Heart right ventricle (tissue), 16 donors: ENCODE data around the gene ATG10. TPM values are rescaled to one million over a fixed set of nuclear protein-coding genes. Genes with fewer than 3 reads are reported as not detected.
"Not testable (repeated sequence)": the region's sequence is repeated elsewhere in the genome, so short reads cannot be mapped to it uniquely, and the experiment has no call there.

Experiments used
- ATAC-seq, 8 donors: fragments of 200-7000 bp; cut with Tn5 transposase; one replicate each; pipeline ENCODE4 v1.9.1; 2020; ENCODE audit warnings: mild to moderate bottlenecking in 8 of 8, moderate library complexity in 8 of 8, moderate number of reproducible peaks in 1 of 8
- DNase-seq, 2 donors: peaks; one replicate each; pipeline ENCODE4 v3.0.0-alpha.2; 2020
- H3K27ac ChIP-seq, 10 donors: fragments of 200-600 bp; sonication (generic) in 2 of 10; one replicate each; pipeline versions ENCODE4 v1.5.0 to v1.8.0; 2020 to 2022; ENCODE audit warnings: mild to moderate bottlenecking in 3 of 10
- H3K27me3 ChIP-seq, 7 donors: fragments of 200-600 bp; one replicate each; pipeline ENCODE4 v1.8.0; 2021 to 2022; ENCODE audit warnings: mild to moderate bottlenecking in 2 of 7
- H3K36me3 ChIP-seq, 9 donors: fragments of 200-600 bp; sonication (generic) in 1 of 9; one replicate each; pipeline versions ENCODE4 v1.5.0 to v1.8.0; 2020 to 2022; ENCODE audit warnings: mild to moderate bottlenecking in 2 of 9
- H3K4me1 ChIP-seq, 9 donors: fragments of 200-600 bp; sonication (generic) in 1 of 9; one replicate each; pipeline versions ENCODE4 v1.5.0 to v1.8.0; 2020 to 2022; ENCODE audit warnings: mild to moderate bottlenecking in 4 of 9
- H3K4me3 ChIP-seq, 10 donors: fragments of 200-600 bp; sonication (generic) in 2 of 10; one replicate each; pipeline versions ENCODE4 v1.5.0 to v1.8.0; 2020 to 2022; ENCODE audit warnings: mild to moderate bottlenecking in 7 of 10, moderate library complexity in 2 of 10
- H3K9me3 ChIP-seq, 11 donors: fragments of 200-600 bp in 10 of 11; sonication (generic) in 2 of 11; one replicate each; pipeline versions ENCODE4 v1.5.0 to v1.8.0; 2013 to 2022; ENCODE audit warnings: mild to moderate bottlenecking in 2 of 11, control low read depth in 1 of 11, moderate library complexity in 1 of 11
- WGBS, 2 donors: extraction: QIAGEN DNeasy Blood & Tissue Kit; methylation state at CpG; one replicate each; pipeline ENCODE4 v1.1.7; 2013; ENCODE audit warnings: inconsistent platforms in 1 of 2; 5-methylcytosine and 5-hydroxymethylcytosine counted together
- intact Hi-C, 10 donors: fragments of 100-400 bp; cut with DNase I; formaldehyde crosslinking; loops; one replicate each; pipeline versions ENCODE4 v1.11.1 to v1.14.2; 2022
- polyA plus RNA-seq, 2 donors: library from polyadenylated mRNA; stranded (reverse); fragments of 200-250 nt; gene quantifications; one replicate each; pipeline ENCODE4 v1.2.3, GENCODE V29; 2013
- total RNA-seq, 10 donors: library from RNA; stranded (reverse); fragmentation: NEBNext Ultra II Directional in 3 of 10; extraction: Animal tissue kit (Norgen Biotek cat#: 25700) in 3 of 10; gene quantifications; one replicate each; pipeline versions ENCODE4 v1.2.1 to v1.2.4, GENCODE V29; 2021 to 2023
- TF ChIP-seq, protein P1 (sequence below), 9 donors: fragments of 200-600 bp; sonication (generic) in 2 of 9; IDR thresholded peaks; one replicate each; pipeline versions ENCODE4 v1.5.0 to v1.8.0; 2021 to 2022; ENCODE audit warnings: antibody characterized with exemption in 9 of 9, mild to moderate bottlenecking in 5 of 9, moderate library complexity in 1 of 9
- donor health status: Arrhythmogenic right ventricular cardiomyopathy.
- donor health status: ischemic (EF 13 %, LVEDD 7.1; RV severe dilation, severe dysfunction).
- donor health status: healthy with polysubstance abuse.
- donor health status: DM: no; HTN: yes; CAD: no.
- donor health status: DM: no; HTN: no; CAD: no.
- donor health status: ischemic (EF 25% LVEDD 6.9; RV normal size, moderate dysfunction).
- donor health status: ischemic (EF 25% LVEDD 5.7; RV mildly dilated, moderate dysfunction).
- donor health status: healthy.
- donor health status: DM: yes; HTN: yes; CAD: no.
- donor health status: Ischemic cardiomyopathy.
- donor health status: ischemic (EF 35%, LVEDD 5.7; RV mildly dilated, moderate dysfunction).
- donor health status: nonischemic (EF 11% LVEDD 7.7; RV severe dilation, severe dysfunction).
- donor health status: DM: yes; HTN: yes; CAD: no.
- donor health status: PGD.
- donor health status: ischemic (EF 29% LVEDD 5.4; RV normal size, mild dysfunction).
- donor health status: nonischemic (EF 23%, LVEDD 6.1; RV moderate dilation, normal function).

Gene ATG10
- total and polyA plus RNA-seq, 12 donors = 4.6 to 8.0 (median 6.3) TPM

DNA sequence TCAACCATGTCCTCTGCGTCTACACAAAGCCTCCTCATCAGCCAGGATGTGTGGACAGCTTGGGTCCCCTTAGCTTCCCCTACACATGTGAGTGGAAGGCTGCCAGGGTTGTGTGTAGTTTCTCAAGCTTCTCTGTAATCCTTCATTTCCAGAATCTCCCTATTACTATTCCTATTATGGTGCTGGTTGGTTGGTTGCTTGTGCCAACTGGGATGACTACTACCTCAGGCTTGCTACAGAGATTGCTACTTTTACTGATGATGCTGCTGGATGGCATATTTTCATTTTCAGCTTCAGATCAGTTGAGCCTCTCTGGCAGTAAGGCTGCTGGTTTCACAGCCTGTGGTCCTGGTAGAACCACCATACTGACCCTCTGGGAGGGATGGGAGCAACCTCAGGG, 39.9 kb downstream of the ATG10 start:
- TF ChIP-seq, protein P1, sequence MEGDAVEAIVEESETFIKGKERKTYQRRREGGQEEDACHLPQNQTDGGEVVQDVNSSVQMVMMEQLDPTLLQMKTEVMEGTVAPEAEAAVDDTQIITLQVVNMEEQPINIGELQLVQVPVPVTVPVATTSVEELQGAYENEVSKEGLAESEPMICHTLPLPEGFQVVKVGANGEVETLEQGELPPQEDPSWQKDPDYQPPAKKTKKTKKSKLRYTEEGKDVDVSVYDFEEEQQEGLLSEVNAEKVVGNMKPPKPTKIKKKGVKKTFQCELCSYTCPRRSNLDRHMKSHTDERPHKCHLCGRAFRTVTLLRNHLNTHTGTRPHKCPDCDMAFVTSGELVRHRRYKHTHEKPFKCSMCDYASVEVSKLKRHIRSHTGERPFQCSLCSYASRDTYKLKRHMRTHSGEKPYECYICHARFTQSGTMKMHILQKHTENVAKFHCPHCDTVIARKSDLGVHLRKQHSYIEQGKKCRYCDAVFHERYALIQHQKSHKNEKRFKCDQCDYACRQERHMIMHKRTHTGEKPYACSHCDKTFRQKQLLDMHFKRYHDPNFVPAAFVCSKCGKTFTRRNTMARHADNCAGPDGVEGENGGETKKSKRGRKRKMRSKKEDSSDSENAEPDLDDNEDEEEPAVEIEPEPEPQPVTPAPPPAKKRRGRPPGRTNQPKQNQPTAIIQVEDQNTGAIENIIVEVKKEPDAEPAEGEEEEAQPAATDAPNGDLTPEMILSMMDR (IDR thresholded peaks at IDR 0.05) = no peak
- no peak overlapping the region for H3K27ac ChIP-seq
- peaks cover 0 to 4% (median 0%) of the 10 kb centered on the region in 9 donors for H3K36me3 ChIP-seq
- no peaks in the 10 kb centered on the region for H3K4me1 ChIP-seq
- 75 to 87% methylated on average over 1 of the region's 1 CpG for WGBS, 2 donors
- ATAC-seq (no peak), DNase-seq (no peak)
- H3K27me3 ChIP-seq = no peaks in the 10 kb centered on the region
- H3K4me3 ChIP-seq = no peak overlapping the region
- peaks cover 0 to 23% (median 9%) of the 10 kb centered on the region in 11 donors for H3K9me3 ChIP-seq
- intact Hi-C loops = no loop called here

DNA sequence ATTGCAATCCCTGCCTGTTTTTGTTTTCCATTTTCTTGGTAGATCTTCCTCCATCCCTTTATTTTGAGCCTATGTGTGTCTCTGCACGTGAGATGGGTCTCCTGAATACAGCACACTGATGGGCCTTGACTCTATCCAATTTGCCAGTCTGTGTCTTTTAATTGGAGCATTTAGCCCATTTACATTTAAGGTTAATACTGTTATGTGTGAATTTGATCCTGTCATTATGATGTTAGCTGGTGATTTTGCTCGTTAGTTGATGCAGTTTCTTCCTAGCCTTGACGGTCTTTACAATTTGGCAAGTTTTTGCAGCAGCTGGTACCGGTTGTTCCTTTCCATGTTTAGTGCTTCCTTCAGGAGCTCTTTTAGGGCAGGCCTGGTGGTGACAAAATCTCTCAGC, 42.8 kb downstream of the ATG10 start:
- ATAC-seq, DNase-seq, H3K27ac ChIP-seq, H3K4me3 ChIP-seq, intact Hi-C loops, H3K36me3 ChIP-seq, H3K27me3 ChIP-seq: not testable (repeated sequence)
- Histone ChIP-seq H3K9me3 (peaks cover 0 to 23% (median 10%) of the 10 kb centered on the region in 11 donors), H3K4me1 (peaks cover 0 to 20% (median 6%) of the 10 kb centered on the region in 9 donors)
- 87 to 94% methylated on average over 4 of the region's 4 CpGs for WGBS, 2 donors

DNA sequence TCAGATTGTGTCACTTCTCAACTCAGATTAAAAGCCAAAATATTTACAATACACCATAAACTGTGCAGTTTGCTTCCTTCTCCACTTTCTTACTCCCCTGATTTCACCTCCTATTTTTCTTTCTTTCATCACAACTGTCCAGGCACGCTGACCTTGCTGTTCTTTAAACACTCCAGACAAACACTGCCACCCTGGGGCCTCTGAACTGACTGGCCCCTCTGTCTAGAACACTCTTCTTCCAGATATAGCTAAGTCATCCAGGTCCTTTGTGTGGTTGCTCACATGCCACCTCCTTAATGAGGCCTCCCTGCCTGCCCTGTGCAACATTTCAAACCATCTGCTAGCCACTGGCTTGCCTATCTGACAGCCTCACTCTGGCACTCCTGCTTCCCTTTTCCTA, 46.6 kb downstream of the ATG10 start:
- DNase-seq = peak in 1 of 2 donors; percentile 29
- Histone ChIP-seq H3K27ac (peak overlapping the region in 5 of 10 donors; percentile 22 to 52 (median 38)), H3K4me3 (no peak overlapping the region), H3K4me1 (peaks cover 0 to 25% (median 10%) of the 10 kb centered on the region in 9 donors), H3K9me3 (peaks cover 0 to 23% (median 10%) of the 10 kb centered on the region in 11 donors), H3K36me3 (no peaks in the 10 kb centered on the region), H3K27me3 (no peaks in the 10 kb centered on the region)
- WGBS, 2 donors = 48 to 65% methylated on average over 1 of the region's 1 CpG
- peak; percentile 72 to 94 (median 92) for ATAC-seq
- TF ChIP-seq, protein P1 (IDR thresholded peaks at IDR 0.05) = peak in 1 of 9 donors; percentile 25
- intact Hi-C loops = no loop called here

DNA sequence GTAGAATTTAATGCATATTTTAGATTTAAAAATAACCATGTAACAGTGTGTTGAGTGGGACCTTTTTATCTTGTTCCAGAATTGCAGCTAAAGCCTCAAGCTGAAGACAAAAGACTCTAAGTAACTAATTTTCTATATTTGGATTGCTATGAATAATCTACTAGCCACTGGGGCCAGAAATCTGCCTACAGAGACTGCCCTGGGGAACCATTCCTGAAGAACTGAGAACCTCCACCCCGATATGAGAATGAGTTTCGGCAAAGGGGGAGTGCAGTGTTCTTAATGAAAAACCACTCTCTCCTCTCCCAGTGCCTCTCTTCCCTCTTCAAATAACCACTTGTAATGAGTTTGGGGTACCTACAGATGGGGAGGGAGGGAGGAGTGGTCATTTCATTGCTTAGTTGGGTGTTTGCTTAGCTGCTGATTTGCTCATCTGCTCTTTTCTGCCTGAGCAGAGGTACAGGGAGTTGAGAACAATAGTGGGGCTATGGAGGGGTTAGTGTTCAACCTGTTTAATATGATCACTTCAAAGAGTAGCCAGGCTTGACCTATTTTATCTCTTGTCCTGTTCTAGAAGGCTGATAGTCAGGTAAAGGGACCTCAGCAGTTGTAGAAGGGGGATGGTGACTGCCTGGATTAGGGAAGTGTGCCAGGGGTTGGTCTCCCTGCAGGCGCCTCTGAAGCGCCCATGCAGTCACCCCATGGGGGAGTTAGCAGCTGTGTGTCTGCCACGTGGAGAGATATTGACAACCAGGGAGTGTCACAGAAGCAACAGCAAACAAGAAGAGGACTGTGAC, 47.7 kb downstream of the ATG10 start:
- Histone ChIP-seq H3K27me3 (no peaks in the 10 kb centered on the region), H3K4me1 (peaks cover 0 to 25% (median 10%) of the 10 kb centered on the region in 9 donors), H3K27ac (peak overlapping the region in 4 of 10 donors; percentile 20 to 52 (median 42)), H3K36me3 (no peaks in the 10 kb centered on the region), H3K9me3 (peaks cover 0 to 22% (median 10%) of the 10 kb centered on the region in 11 donors), H3K4me3 (no peak overlapping the region)
- peak in 7 of 8 donors; percentile 37 to 62 (median 50) for ATAC-seq
- 56 to 59% methylated on average over 5 of the region's 5 CpGs for WGBS, 2 donors
- DNase-seq = no peak
- TF ChIP-seq, protein P1 (IDR thresholded peaks at IDR 0.05) = no peak
- intact Hi-C loops = no loop called here

DNA sequence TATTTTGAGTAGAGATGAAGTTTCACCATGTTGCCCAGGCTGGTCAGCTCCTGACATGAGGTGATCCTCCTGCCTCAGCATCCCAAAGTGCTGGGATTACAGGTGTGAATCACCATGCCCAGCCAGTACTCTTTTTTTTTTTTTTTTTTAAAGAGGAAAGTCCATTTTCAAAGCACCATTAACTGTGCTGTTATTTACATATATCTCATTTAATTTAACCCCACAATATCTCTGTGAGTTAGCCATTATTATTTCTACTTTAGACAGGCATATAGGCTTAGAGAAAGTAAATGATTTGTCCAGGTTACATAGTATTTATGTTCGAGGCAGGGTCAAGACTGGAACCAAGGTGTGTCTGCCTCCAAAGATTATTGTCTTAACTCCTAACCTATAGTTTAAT, 50.7 kb downstream of the ATG10 start:
- 96 to 97% methylated on average over 1 of the region's 1 CpG for WGBS, 2 donors
- intact Hi-C loops = no loop called here
- DNase-seq (no peak), ATAC-seq (no peak)
- Histone ChIP-seq H3K27ac (no peak overlapping the region), H3K4me3 (no peak overlapping the region), H3K4me1 (peaks cover 0 to 25% (median 10%) of the 10 kb centered on the region in 9 donors), H3K9me3 (no peaks in the 10 kb centered on the region), H3K36me3 (no peaks in the 10 kb centered on the region), H3K27me3 (no peaks in the 10 kb centered on the region)
- TF ChIP-seq, protein P1 (IDR thresholded peaks at IDR 0.05) = no peak
